ENCODE data around the gene SCEL. TPM values are rescaled to one million over a fixed set of nuclear protein-coding genes. Genes with fewer than 3 reads are reported as not detected.
"Not testable (repeated sequence)": the region's sequence is repeated elsewhere in the genome, so short reads cannot be mapped to it uniquely, and the experiment has no call there.

The SCEL gene
- total and polyA plus RNA-seq, 4 donors = 0.10 to 0.12 (median 0.11) TPM; not detected in 1

DNA sequence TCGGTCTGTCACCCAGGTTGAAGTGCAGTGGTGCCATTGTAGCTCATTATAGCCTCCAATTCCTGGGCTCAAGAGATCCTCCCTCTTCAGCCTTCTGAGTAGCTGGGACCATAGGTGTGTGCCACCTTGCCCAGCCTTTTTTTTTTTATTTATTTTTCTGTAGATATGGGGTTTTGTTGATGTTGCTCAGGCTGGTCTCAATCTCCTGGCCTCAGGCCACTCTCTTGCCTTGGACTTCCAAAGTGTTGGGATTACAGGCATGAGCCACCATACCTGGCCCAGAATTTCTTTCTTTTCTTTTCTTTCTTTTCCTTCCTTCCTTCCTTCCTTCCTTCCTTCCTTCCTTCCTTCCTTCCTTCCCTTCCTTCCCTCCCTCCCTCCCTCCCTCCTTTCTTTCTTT is 16.1 kb upstream of the SCEL start:
- H3K9me3 ChIP-seq (ENCODE audit: control insufficient read depth, insufficient read depth, low read length); H3K4me3 ChIP-seq (ENCODE audit: low read depth, low read length); H3K27ac ChIP-seq (ENCODE audit: low read depth, low read length); H3K27me3 ChIP-seq (ENCODE audit: control insufficient read depth, insufficient read depth, low read length); H3K4me1 ChIP-seq (ENCODE audit: control insufficient read depth, insufficient read depth, low read length); DNase-seq (ENCODE audit: low read depth in 4 of 6, low spot score in 6 of 6); H3K36me3 ChIP-seq (ENCODE audit: control insufficient read depth, insufficient read depth, low read length): not testable (repeated sequence)
- WGBS (ENCODE audit: insufficient coverage) = no CpG with 5 or more reads among the region's 1 CpG

DNA sequence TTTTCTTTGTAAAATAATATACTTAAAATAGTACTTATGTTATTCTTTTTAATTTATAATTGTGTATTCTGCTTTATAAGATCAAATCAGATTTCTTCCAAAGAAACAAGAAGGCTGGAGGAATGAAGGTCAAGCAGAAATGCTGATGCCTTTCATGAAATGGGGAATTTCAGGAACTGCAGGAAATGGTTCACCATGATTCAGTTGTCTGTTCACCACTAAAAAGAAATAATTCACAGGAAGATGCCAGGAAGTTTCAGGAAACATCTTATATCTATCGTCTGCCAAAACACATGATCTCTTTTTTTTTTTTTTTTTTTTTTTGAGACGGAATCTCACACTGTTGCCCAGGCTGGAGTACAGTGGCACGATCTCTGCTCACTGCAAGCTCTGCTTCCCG is 15.7 kb upstream of the SCEL start:
- no CpG with 5 or more reads among the region's 4 CpGs for WGBS (ENCODE audit: insufficient coverage)
- no peak for DNase-seq (ENCODE audit: low read depth in 4 of 6, low spot score in 6 of 6)
- Histone ChIP-seq H3K27ac (ENCODE audit: low read depth, low read length) (no peak overlapping the region), H3K4me1 (ENCODE audit: control insufficient read depth, insufficient read depth, low read length) (no peaks in the 10 kb centered on the region), H3K4me3 (ENCODE audit: low read depth, low read length) (no peak overlapping the region), H3K9me3 (ENCODE audit: control insufficient read depth, insufficient read depth, low read length) (no peaks in the 10 kb centered on the region), H3K36me3 (ENCODE audit: control insufficient read depth, insufficient read depth, low read length) (no peaks in the 10 kb centered on the region), H3K27me3 (ENCODE audit: control insufficient read depth, insufficient read depth, low read length) (no peaks in the 10 kb centered on the region)

DNA sequence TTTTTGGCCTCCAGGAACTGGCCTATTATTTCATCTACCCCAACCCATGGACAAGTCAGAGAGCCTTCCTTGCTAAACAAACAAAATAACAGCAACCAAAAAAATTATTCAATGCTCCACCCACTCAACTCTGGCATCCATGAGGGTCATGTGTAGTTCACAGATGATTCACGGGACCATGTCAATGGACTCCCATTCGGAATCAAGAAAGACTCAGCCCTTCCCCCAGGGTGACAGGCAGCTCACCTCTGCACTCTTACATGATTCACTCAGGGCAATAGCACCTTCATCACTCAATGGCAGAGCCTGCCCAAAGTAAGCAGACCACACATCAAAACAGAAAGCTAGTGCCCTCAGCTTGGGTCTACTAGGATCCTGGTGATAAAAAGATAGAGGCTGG is 14.3 kb upstream of the SCEL start:
- no peaks in the 10 kb centered on the region for H3K27me3 ChIP-seq (ENCODE audit: control insufficient read depth, insufficient read depth, low read length)
- no peak overlapping the region for H3K27ac ChIP-seq (ENCODE audit: low read depth, low read length)
- no peaks in the 10 kb centered on the region for H3K4me1 ChIP-seq (ENCODE audit: control insufficient read depth, insufficient read depth, low read length)
- no peak overlapping the region for H3K4me3 ChIP-seq (ENCODE audit: low read depth, low read length)
- no peaks in the 10 kb centered on the region for H3K9me3 ChIP-seq (ENCODE audit: control insufficient read depth, insufficient read depth, low read length)
- no peaks in the 10 kb centered on the region for H3K36me3 ChIP-seq (ENCODE audit: control insufficient read depth, insufficient read depth, low read length)
- no peak for DNase-seq (ENCODE audit: low read depth in 4 of 6, low spot score in 6 of 6)
- WGBS (ENCODE audit: insufficient coverage) = 91% methylated on average over 2 of the region's 2 CpGs

DNA sequence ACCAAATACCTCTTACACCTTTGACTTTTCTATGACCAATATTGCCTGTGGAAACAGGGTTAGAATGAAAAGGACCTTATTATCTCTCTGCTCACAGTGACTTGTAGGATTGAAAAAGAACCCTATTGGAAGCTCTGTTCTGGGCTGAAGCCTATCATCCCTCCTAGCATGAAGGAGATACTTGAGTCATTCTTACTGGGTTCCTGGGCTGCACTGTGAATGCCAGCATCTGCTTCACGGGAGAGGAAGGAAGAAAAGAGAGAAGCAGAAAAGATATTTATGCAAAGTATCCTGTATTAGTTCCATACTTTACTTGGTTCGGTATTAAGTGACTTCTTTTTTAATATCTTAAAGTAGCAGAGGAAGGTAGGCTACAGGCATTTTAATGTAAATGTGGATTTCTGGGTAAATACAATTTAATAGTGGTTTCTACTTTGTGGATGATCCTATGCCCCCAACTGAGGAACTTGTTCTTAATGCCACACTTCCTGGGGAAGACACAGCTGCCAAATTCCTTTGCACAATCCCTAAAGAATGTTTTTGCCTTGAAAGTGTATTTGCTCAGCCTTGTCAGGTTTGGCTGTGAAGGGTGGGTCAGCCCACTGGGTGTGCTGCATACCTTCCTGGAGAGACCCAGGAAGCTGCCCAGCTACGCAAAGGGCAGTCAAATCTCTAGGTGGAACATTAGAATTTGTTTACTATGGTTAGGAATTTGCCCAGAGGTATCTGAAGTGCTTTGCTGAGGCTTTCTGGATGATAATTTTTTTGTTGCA is 13.7 kb upstream of the SCEL start:
- Histone ChIP-seq H3K4me1 (ENCODE audit: control insufficient read depth, insufficient read depth, low read length) (no peaks in the 10 kb centered on the region), H3K36me3 (ENCODE audit: control insufficient read depth, insufficient read depth, low read length) (no peaks in the 10 kb centered on the region), H3K27ac (ENCODE audit: low read depth, low read length) (no peak overlapping the region), H3K4me3 (ENCODE audit: low read depth, low read length) (no peak overlapping the region), H3K9me3 (ENCODE audit: control insufficient read depth, insufficient read depth, low read length) (no peaks in the 10 kb centered on the region), H3K27me3 (ENCODE audit: control insufficient read depth, insufficient read depth, low read length) (no peaks in the 10 kb centered on the region)
- 60% methylated on average over 1 of the region's 3 CpGs for WGBS (ENCODE audit: insufficient coverage)
- DNase-seq (ENCODE audit: low read depth in 4 of 6, low spot score in 6 of 6) = peak in 1 of 6 donors; percentile 16

DNA sequence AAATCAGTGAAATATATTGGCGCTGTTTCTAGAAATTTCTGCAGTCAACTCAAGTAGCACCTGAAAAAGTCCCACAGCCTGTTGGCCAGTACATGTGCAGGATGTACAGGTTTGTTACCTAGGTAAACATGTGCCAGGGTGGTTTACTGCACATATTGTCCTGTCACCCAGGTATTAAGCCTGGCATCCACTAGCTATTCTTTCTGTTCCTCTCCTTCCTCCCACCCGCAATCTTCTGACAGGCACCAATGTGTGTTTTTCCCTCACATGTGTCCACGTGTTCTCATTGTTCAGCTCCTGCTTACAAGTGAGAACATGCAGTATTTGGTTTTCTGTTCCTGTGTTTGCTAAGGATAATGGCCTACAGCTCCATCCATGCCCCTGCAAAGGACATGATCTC is 13.1 kb upstream of the SCEL start:
- H3K9me3 ChIP-seq (ENCODE audit: control insufficient read depth, insufficient read depth, low read length) = no peaks in the 10 kb centered on the region
- 100% methylated on average over 2 of the region's 3 CpGs for WGBS (ENCODE audit: insufficient coverage)
- no peaks in the 10 kb centered on the region for H3K4me1 ChIP-seq (ENCODE audit: control insufficient read depth, insufficient read depth, low read length)
- H3K4me3 ChIP-seq (ENCODE audit: low read depth, low read length) = no peak overlapping the region
- DNase-seq (ENCODE audit: low read depth in 4 of 6, low spot score in 6 of 6) = no peak
- no peak overlapping the region for H3K27ac ChIP-seq (ENCODE audit: low read depth, low read length)
- no peaks in the 10 kb centered on the region for H3K36me3 ChIP-seq (ENCODE audit: control insufficient read depth, insufficient read depth, low read length)
- H3K27me3 ChIP-seq (ENCODE audit: control insufficient read depth, insufficient read depth, low read length) = no peaks in the 10 kb centered on the region

DNA sequence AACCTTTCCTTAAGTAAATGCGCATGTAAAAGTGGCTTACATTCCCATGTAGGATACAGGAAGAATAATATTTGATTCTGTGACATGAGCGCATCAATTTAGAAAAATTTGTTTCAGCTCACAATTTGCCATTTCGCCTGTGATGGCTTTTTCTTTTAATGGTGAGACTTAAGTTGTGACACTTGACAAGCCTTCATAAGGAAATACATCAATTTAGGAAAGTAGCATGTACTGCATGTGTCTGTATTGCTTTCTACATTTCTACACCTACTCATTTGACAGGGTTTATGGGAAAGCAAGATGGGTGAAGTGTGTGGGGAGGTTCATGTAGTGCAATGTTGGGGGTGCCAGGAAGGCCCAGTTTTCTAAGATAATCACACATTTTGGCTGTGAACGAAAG is 12.1 kb upstream of the SCEL start:
- Histone ChIP-seq H3K4me3 (ENCODE audit: low read depth, low read length) (no peak overlapping the region), H3K4me1 (ENCODE audit: control insufficient read depth, insufficient read depth, low read length) (no peaks in the 10 kb centered on the region), H3K9me3 (ENCODE audit: control insufficient read depth, insufficient read depth, low read length) (no peaks in the 10 kb centered on the region), H3K27ac (ENCODE audit: low read depth, low read length) (no peak overlapping the region), H3K27me3 (ENCODE audit: control insufficient read depth, insufficient read depth, low read length) (no peaks in the 10 kb centered on the region), H3K36me3 (ENCODE audit: control insufficient read depth, insufficient read depth, low read length) (no peaks in the 10 kb centered on the region)
- WGBS (ENCODE audit: insufficient coverage) = 90% methylated on average over 2 of the region's 4 CpGs
- no peak for DNase-seq (ENCODE audit: low read depth in 4 of 6, low spot score in 6 of 6)

DNA sequence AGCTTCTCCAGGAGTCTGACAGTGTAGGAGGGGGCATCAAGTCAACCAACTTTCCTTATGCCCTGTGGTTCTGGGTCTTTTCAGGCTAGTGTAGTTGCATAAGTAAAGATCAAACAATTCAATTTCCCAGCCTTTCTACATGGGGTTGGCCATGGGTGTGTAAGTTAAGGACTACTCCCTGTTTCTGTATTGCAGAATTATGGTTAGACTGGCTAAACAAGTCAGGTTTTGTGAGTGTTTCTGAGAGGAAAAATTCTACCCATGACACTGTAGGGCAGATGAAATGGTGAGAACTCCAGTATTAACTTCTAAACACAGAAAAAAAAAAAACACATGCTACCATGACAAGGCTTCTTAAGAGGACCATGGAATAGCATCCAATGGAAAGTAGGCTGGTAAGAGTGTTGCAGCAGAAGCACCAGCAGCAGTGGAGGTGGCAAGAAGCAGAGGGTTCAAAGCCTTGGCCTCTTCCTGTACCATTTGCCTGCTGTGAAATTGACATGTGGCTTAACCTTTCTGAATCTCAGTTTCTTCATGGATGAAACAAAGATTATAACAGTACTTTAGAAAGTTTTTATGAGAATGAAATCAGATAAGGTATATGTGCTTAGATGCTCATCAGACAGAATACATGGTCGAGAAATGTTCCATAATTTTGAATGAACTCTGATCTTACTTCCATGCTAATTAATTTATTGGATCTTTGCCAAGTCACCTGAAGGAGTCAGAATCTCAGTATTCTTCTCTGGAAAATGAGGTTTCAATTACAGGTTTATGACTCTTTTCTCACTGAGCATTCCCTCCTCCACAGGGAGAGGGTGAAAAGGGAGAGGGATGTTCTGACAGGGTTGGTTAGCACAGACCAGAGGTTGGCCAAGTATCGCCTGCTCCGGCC is 11.4 kb upstream of the SCEL start:
- H3K36me3 ChIP-seq (ENCODE audit: control insufficient read depth, insufficient read depth, low read length) = no peaks in the 10 kb centered on the region
- no peak for DNase-seq (ENCODE audit: low read depth in 4 of 6, low spot score in 6 of 6)
- no peak overlapping the region for H3K4me3 ChIP-seq (ENCODE audit: low read depth, low read length)
- no peaks in the 10 kb centered on the region for H3K27me3 ChIP-seq (ENCODE audit: control insufficient read depth, insufficient read depth, low read length)
- H3K9me3 ChIP-seq (ENCODE audit: control insufficient read depth, insufficient read depth, low read length) = no peaks in the 10 kb centered on the region
- H3K27ac ChIP-seq (ENCODE audit: low read depth, low read length) = no peak overlapping the region
- no CpG with 5 or more reads among the region's 3 CpGs for WGBS (ENCODE audit: insufficient coverage)
- H3K4me1 ChIP-seq (ENCODE audit: control insufficient read depth, insufficient read depth, low read length) = no peaks in the 10 kb centered on the region

DNA sequence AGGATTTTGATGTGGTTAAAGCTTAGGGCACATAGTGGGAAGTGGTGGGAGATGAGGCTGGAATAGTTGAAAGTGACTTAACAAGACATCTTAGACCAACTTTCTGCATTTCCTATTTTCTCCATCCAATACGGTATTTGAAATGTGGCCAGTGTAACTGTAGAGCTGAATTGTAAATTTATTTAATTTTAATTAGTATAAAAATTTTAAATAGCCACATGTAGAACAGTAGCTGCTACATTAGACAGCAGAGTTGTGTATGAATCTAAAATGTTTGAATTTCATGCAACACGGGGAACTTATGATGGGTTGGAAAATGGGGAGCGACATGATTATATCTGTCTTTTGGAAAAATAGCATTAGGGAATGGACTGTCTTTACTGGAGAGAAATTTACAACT is 7.1 kb upstream of the SCEL start:
- no peaks in the 10 kb centered on the region for H3K4me1 ChIP-seq (ENCODE audit: control insufficient read depth, insufficient read depth, low read length)
- no peaks in the 10 kb centered on the region for H3K36me3 ChIP-seq (ENCODE audit: control insufficient read depth, insufficient read depth, low read length)
- no peak for DNase-seq (ENCODE audit: low read depth in 4 of 6, low spot score in 6 of 6)
- WGBS (ENCODE audit: insufficient coverage) = 94% methylated on average over 2 of the region's 3 CpGs
- H3K9me3 ChIP-seq (ENCODE audit: control insufficient read depth, insufficient read depth, low read length) = no peaks in the 10 kb centered on the region
- H3K27ac ChIP-seq (ENCODE audit: low read depth, low read length) = no peak overlapping the region
- no peak overlapping the region for H3K4me3 ChIP-seq (ENCODE audit: low read depth, low read length)
- H3K27me3 ChIP-seq (ENCODE audit: control insufficient read depth, insufficient read depth, low read length) = no peaks in the 10 kb centered on the region

DNA sequence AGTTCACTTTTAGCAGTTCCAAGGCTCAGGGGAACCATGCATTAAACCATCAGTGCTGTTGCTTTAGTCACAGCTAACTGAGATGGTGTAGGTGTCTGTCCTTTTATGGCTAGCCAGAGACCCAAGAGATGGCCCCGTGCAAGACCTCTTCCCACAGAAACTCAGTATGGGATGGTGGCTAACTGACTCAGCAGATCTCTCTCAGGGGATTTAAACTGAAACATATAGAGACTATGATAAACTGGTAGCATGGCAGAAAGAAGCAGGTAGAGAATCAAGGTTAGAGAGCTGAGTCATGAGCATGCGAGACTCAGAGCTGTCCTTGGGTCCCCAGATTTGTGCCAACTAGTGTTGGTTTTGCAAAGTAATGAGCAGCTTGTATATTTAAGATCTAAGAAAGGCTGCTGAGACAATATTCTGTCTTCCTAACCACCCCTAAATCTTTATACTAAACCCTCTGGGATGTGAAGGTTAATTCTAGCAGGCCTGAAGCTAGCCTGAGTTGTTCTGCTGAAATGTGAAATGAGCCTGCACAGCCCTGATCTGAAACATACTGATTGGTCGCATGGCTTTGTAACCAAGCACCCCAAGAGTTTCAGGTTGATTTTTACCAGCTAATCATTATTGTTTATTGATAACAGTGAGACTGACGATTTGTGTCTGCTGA is 6.5 kb upstream of the SCEL start:
- no peak overlapping the region for H3K4me3 ChIP-seq (ENCODE audit: low read depth, low read length)
- no peaks in the 10 kb centered on the region for H3K4me1 ChIP-seq (ENCODE audit: control insufficient read depth, insufficient read depth, low read length)
- no peaks in the 10 kb centered on the region for H3K27me3 ChIP-seq (ENCODE audit: control insufficient read depth, insufficient read depth, low read length)
- no peak overlapping the region for H3K27ac ChIP-seq (ENCODE audit: low read depth, low read length)
- 69% methylated on average over 3 of the region's 4 CpGs for WGBS (ENCODE audit: insufficient coverage)
- no peak for DNase-seq (ENCODE audit: low read depth in 4 of 6, low spot score in 6 of 6)
- no peaks in the 10 kb centered on the region for H3K9me3 ChIP-seq (ENCODE audit: control insufficient read depth, insufficient read depth, low read length)
- H3K36me3 ChIP-seq (ENCODE audit: control insufficient read depth, insufficient read depth, low read length) = no peaks in the 10 kb centered on the region

Measured in spinal cord (tissue), 10 donors.